HG03521 (cell line): ENCODE results near the gene GGT6.
"Not testable (repeated sequence)": the region's sequence is repeated elsewhere in the genome, so short reads cannot be mapped to it uniquely, and the experiment has no call there.

Experiments
- ATAC-seq: cut with Tn5 transposase; IDR thresholded peaks from one replicate; pipeline ENCODE4 v1.9.1; 2021; ENCODE audit warnings: mild to moderate bottlenecking, moderate library complexity; ENCODE audit not compliant: unreplicated experiment

Gene GGT6

GRCh38 chr17:4560421-4560820 lies at the start of gene GGT6:
Gene GGT6, minus strand, starts transcription at chr17:4560577. Its CDS starts 56 bp downstream, at chr17:4560521.
- ATAC-seq = no peak

DNA sequence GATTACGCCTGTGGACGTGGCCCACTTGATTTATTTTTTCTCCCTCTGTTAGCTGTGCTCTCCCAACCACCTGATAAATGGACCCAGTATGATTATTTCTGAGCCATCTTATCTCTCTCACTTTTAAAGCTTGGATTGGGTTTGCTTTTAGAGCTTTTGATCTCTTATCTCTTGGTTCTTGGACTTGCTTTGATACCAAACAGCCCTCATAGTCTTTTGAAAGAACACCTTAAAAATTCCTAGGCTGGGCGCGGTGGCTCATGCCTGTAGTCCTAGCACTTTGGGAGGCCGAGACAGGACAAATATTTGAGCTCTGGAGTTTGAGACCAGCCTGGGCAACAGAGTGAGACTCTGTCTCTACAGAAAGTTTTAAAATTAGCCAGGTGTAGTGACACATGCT lies 49.8 kb upstream of the GGT6 start:
- no peak for ATAC-seq

DNA sequence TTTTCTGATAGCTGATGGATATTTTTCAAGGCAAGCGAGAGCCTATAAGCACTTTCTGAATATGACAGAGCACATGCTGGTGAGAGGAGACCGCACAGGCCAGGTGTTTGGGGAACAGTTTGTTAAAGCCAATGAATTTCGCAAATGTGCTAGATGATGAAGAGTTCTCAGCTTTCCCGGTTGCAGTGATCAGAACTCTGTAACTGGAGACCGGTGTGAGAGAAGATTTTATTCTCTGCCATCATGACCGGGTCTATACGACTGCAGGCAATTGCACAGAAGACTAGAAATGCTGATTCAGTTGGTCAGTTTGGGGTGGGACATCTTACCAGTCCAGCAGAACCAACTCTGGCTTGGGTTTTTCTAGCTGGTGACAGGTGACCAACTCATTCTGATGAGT lies 49.4 kb upstream of the GGT6 start:
- ATAC-seq = no peak

DNA sequence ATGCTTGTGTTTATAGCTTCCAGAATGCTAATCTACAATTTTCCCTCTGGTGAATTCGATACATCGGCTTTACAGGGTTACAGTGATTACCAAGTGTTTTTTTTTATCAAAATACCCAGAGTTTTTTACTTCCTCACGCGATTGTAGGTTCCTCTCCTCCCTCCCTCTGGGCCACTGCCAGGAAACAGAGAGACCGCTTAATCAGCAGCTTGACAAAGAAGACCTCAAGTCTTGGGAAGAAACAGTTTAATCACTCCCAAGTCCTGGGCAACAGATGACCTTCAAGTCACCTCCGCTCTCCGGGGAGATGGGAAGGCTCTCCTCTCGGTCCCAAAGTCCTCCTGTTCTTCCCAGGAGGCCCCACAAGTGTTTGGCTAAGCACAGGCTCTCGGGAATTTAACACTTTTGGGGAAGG lies 47.4 kb upstream of the GGT6 start:
- no peak for ATAC-seq

DNA sequence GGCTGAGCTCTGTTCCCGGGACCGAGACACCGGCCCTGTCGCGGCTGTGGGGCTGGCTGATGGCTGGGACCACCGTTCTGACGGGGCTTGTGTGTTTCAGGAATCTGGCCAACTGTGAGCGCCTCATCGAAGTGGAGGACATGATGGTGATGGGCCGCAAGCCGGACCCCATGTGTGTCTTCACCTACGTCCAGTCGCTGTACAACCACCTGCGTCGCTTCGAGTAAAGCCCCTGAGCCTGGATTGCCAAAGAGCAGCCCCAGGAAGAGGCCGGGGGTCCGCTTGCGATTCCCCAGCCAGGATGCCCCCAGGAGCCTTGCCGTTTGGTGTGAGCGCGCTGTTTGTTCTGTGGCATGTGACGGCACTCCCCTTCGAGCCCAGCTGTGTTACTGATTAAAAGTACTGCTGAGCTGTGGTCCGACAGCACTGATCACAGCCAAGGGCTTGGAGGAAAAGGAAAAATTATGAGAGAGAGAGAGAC lies 46.9 kb upstream of the GGT6 start:
- ATAC-seq = no peak

DNA sequence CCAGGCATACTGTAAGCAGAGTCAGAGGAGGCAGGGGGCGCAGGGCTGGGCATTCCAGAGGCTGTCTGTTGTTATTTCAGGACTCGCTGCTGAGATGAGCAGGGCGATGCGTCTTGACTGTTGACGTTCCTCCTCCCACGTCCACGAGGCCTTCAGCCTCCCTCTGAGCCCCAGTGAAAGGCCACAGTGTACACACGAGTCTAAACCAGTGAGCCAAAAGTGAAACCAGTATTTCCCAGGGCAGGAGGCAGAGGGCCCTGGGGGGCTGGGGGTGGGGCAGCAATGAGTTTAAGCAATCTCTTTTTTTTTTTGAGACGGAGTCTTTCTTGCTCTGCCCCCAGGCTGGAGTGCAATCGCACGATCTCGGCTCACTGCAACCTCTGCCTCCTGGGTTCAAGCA lies 45.4 kb upstream of the GGT6 start:
- ATAC-seq = no peak

GRCh38 chr17:4604736-4605135 lies 44.4 kb upstream of the GGT6 start:
- ATAC-seq = not testable (repeated sequence)

- no peak for ATAC-seq
These were observed 43.8 kb upstream of the GGT6 start for GRCh38 chr17:4604111-4604644.

GRCh38 chr17:4602041-4602440 lies 41.7 kb upstream of the GGT6 start:
- no peak for ATAC-seq

- no peak for ATAC-seq
These were observed 40.9 kb upstream of the GGT6 start for GRCh38 chr17:4601326-4601725.

DNA sequence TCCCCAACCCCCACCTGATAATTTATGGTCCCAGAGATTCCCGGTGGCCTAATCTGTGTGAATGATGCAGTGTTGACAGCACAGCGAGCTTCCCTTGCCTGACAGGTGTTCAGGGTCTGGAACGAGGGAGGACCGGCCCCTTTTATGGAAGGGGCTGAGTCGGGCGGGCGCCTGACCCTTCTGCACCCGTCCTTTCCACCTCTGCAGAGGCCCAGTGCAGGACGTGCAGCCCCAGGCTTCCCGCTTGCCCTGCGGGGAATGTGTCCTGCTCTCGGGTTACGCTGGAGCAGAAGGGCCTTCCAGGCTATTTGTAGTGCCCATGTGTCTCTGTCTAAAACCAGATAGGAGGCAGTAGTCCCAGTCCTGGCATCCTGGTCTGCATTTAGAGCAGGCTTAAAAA lies 40.2 kb upstream of the GGT6 start:
- ATAC-seq = no peak

GRCh38 chr17:4599505-4600281 lies 39.3 kb upstream of the GGT6 start:
- ATAC-seq = no peak

DNA sequence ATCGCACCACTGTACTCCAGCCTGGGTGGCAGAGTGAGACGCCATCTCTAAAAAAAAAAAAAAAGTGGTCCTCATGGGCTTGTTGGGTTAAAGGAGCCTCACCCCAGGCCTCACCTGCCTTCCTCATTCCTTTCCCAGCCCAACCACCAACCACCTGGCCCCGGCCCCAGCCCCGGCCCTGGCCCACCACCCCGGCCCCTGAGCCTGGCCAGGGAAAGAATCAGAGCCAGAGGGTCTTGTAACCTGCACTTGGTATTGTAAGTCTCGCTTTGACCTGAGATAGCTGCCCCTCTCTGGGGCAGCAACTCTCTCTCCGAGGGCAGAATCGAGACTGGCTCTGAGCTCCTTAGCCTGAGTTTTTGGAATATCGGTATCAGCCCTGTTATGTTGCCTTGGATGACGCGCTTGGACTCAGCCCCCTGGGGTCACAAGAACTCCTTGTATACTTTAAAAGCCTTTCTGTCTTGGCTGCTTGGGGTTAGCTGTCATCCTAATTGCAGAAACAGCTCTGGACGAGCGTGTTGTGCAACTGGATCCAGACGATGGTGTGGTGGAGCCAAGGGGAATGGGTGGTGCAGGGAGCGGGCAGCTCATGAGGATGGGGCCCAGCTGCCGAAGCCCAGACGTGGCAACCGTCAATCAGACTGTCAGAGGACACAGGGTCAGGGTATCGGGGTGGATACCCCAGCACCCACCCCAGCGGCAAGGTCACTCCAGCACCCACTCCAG lies 38.6 kb upstream of the GGT6 start:
- ATAC-seq = no peak

- ATAC-seq = no peak
These were observed 37.6 kb upstream of the GGT6 start for GRCh38 chr17:4597975-4598374.

GRCh38 chr17:4596636-4597380 lies 36.4 kb upstream of the GGT6 start:
- no peak for ATAC-seq

GRCh38 chr17:4595685-4596342 lies 35.4 kb upstream of the GGT6 start:
- not testable (repeated sequence) for ATAC-seq

DNA sequence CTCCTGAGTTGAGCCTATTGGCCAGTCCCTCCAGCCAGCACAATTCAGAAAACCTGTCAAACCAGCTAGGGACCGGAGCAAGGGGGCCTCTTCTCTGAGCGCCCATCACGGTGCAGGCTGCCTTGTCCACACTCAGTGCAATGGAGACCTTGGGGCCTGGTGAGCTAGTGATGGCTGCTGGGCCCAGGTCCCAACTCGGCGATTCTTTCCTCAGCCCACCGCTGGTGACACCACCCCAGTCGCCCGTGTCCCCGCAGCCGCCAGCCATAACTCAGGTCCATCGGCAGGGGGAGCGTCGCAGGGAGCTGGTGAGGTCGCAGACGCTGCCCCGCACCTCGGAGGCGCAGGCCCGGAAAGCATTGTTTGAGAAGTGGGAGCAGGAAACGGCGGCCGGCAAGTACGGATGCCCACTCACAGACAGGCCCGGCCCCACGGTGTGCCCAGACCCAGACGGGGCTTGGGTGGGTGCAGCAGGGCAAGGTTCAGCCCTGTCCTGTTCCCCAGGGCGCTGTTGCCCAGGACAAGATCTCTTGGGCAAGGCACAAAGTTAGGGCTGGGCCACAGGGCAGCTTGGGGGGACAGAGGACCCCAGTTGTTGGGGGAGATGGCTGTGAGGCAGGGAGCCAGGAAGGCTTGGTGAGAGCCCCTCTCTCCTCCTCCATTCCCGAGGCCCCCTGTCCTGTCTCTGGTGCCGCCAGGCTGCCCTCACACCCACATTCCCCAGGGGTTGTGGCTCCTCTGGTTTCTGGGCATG lies 34.7 kb upstream of the GGT6 start:
- ATAC-seq = no peak

- no peak for ATAC-seq
These were observed 34.0 kb upstream of the GGT6 start for GRCh38 chr17:4594406-4594805.

- ATAC-seq = no peak
These were observed 32.6 kb upstream of the GGT6 start for GRCh38 chr17:4593021-4593421.
